LNCAP (cell line): ENCODE data around the gene LRRC71.

ENCODE experiments used
- TF ChIP-seq, protein P1 (sequence below): fragments of 450-650 bp; IDR thresholded peaks from 2 replicates; pipeline ENCODE4 v1.5.1; 2017; ENCODE audit warnings: mild to moderate bottlenecking

LRRC71 gene

DNA sequence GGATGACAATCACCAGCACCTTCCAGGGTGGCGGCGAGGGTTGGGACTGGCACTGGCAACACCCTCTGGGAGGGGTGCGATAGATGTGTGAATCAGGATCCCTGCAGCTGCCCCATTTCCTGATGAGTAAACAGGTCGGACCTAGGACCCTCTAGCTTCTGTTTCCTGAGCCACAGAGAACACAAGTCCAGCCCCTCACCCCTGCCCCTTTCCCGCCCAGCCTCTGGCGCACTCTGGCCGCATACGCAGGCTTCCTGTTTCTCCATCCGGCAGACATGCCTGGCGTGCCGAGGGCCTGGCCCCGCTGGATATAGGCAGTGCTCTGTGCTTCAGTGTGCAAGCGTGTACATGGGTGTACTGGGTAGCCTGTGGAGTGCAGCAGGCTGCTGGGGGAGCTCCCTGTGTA is 22.3 kb upstream of the LRRC71 start:
- TF ChIP-seq, protein P1, sequence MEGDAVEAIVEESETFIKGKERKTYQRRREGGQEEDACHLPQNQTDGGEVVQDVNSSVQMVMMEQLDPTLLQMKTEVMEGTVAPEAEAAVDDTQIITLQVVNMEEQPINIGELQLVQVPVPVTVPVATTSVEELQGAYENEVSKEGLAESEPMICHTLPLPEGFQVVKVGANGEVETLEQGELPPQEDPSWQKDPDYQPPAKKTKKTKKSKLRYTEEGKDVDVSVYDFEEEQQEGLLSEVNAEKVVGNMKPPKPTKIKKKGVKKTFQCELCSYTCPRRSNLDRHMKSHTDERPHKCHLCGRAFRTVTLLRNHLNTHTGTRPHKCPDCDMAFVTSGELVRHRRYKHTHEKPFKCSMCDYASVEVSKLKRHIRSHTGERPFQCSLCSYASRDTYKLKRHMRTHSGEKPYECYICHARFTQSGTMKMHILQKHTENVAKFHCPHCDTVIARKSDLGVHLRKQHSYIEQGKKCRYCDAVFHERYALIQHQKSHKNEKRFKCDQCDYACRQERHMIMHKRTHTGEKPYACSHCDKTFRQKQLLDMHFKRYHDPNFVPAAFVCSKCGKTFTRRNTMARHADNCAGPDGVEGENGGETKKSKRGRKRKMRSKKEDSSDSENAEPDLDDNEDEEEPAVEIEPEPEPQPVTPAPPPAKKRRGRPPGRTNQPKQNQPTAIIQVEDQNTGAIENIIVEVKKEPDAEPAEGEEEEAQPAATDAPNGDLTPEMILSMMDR = no peak

DNA sequence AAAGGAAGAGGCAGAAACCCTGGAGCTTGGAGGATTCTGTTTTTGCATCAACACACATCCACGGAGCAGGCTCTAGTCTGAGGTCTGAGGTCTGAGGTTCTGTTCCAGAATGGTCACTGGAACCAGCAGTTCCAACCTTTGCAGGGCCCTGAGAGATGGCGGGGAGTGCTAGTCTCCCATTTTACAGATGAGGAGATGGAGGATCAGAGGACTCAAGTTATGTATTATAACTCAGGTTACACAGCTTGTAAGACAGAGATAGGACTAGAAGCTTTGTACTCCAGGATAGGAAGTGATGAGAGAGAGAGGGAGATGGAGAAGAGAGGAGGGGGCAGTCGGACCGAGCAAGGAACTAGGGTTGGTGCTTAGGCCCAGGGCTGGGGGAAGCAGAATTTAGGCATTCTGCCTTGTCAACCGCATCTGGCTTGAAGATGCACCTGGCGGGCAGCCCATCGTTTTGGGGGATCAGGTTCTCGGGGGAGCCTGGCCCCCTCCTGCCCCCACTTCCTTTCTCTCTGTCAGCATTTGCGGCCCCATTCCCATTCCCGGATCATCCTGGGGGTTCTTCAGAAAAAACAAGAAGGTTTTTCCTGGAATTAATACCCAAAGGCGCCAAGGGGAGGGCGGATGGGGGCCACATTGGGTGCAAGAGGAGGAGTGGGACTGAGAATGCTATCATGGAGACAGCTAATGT is 21.3 kb upstream of the LRRC71 start:
- TF ChIP-seq, protein P1 = no peak

DNA sequence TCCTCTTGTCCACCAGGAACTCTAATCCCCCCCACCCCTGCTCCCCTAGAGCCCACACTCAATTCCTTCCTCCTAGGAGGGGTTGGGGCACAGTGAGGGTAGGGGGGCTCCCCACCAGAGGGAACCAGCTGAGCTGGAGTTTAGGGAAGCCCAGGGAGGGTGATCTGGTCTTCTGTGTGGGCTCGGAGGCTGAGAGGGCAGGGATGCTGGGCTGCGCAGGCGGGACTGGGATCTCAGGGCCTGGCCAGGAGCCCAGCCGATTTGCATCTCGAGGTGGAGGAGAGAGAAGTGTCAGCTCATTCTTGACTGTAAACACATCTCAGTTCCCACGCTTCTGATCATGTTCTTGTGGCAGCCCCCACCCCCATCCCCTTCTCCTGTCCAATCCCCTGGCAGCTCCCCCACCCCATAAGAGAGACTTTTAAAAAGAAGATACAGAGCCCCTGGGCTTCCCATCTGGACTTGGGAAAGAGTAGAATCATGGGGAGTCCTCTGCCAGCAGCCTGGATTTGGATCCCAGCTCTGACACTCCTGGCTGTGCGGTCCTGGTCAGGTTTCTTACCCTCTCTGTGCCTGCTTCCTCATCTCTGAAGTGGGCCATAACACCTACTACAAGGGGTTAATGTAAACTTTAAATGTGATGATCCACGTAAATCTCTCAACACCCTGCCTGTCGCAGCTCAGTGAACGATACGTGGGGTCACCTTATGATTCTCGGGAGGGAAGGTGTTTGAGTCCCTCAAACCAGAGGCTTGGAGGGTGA is 20.3 kb upstream of the LRRC71 start:
- TF ChIP-seq, protein P1 = no peak

DNA sequence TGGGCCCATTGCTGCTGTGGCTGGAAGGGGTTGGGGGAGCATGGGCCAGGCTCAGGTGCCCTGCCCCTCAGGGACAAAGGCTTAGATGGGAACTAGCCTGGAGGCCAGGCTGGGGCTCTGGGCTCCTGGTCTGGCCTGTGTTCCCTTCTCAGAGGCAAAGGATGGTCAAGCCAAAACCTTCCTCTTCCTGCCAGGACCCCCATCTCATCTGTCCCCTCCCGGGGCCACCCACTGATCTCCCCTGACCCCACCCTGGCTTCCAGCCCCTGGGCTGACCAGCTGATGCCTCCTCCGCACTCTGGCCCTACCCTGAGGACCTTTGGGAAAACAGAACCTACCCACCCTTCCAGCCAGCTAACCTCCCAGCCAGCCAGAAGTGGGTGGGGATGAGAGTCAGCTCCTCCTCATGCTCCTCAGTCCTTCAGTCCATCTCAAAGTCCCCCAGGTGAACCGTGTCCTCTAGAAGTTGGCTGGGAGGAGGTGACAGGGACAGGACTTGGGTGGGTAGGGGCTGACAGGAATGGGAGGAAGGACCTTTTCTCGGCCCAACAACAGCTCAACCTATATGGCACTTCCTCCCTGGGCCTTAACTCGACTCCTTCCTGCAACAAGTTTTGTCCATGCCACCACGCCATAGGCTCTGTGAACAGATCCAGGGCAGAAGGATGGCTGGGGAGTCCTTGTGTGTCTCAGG is 19.4 kb upstream of the LRRC71 start:
- TF ChIP-seq, protein P1 = no peak

DNA sequence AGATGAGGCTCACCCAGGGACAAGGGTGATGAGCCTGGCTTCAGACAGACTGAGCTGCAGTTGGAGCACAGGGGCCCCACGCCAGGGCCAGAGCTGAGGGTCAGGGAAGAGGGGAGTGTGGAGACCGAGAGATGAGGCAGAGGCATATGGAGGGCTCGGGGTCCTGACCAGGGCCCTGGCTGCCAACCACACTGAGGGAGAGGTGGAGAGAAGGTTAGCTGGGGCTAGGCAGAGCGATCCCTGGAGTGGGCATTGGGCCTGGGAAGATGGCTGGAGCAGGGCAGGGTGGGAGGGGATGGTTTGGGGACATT is 18.9 kb upstream of the LRRC71 start:
- TF ChIP-seq, protein P1 = no peak

DNA sequence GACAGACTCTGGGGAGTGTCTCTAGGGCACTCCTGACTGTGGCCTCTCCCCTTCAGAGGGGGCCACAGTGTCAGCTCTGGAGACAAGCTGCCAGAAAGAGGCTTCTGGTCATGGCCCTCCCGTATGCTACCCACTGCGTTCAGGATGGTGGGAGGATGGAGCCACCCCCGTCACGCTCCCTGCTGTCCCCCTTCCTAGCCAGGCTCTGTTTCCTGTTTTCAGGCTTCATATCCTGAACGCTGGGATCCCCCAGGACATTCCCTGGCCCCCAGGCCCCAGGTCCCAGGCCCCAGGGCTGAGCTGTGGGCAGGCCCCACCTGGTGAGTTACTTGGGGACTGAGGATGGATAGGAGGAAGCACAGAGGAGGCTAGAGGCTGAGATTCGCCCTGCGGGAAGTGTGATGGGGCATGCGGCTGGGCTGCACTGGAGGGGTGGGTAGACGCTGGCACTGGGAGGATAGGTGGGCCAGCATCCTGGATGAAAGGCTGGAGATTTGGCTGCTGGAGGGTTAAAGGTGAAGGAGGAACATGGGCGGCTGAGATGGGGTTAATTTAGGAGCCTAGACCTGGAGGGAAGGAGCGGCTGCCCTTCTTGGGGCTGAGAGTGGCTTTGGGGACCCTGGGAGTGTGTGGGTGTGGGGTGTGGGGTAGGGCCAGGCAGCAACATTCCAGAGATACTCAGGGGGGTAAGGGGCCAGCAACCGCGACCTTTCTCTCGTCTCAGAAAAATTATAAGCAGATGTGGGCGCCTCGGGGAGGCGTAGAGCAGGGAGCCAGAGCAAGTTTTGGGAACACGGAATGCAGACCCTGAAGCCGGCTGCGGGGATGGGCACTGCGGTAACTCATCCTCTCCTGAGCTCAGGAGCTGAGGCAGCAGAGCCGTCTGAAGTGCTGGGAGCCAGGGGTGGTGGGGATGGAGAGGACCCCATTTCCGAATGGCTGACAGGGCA is 18.2 kb upstream of the LRRC71 start:
- TF ChIP-seq, protein P1 = no peak
